Upper lobe of left lung (tissue), 6 donors: ENCODE data around the gene TSPAN17. TPM values are rescaled to one million over a fixed set of nuclear protein-coding genes. Genes with fewer than 3 reads are reported as not detected.

Experiments
- ATAC-seq, 2 donors: fragments of 200-7000 bp; cut with Tn5 transposase; one replicate each; pipeline ENCODE4 v1.9.1; 2022; ENCODE audit warnings: mild to moderate bottlenecking in 2 of 2, moderate library complexity in 2 of 2; ENCODE audit not compliant: low FRiP score in 2 of 2
- DNase-seq, 2 donors: peaks; one replicate each; pipeline ENCODE4 v3.0.0-alpha.2; 2019 to 2020
- H3K27ac ChIP-seq, 4 donors: fragments of 200-600 bp; sonication (generic); one replicate each; pipeline ENCODE4 v1.5.1; 2016 to 2019
- H3K27me3 ChIP-seq, 4 donors: fragments of 200-600 bp; sonication (generic); one replicate each; pipeline ENCODE4 v1.5.1; 2017 to 2019
- H3K36me3 ChIP-seq, 4 donors: fragments of 200-600 bp; sonication (generic); one replicate each; pipeline ENCODE4 v1.5.1; 2016 to 2019
- H3K4me1 ChIP-seq, 4 donors: fragments of 200-600 bp; sonication (generic); one replicate each; pipeline ENCODE4 v1.5.1; 2018 to 2019
- H3K4me3 ChIP-seq, 4 donors: fragments of 200-600 bp; sonication (generic); one replicate each; pipeline ENCODE4 v1.5.1; 2017 to 2019; ENCODE audit warnings: mild to moderate bottlenecking in 2 of 4, moderate library complexity in 1 of 4
- H3K9me3 ChIP-seq, 4 donors: fragments of 200-600 bp; sonication (generic); one replicate each; pipeline ENCODE4 v1.5.1; 2018 to 2019
- CTCF ChIP-seq, 6 experiments: fragments of 450-650 bp in 4 of 6; fragments of 200-600 bp in 2 of 6; sonication (generic) in 2 of 6; IDR thresholded peaks; one replicate each; pipeline ENCODE4 v1.5.1; 2016 to 2019; ENCODE audit warnings: antibody characterized with exemption in 6 of 6
- EP300 ChIP-seq, 4 donors: sonication (generic); formaldehyde crosslinking; IDR thresholded peaks; one replicate each; pipeline ENCODE4 v1.5.1; 2017; ENCODE audit warnings: antibody characterized with exemption in 4 of 4, control low read depth in 2 of 4
- POLR2A ChIP-seq, 4 donors: fragments of 450-650 bp; IDR thresholded peaks; one replicate each; pipeline ENCODE4 v1.5.1; 2016 to 2017; ENCODE audit warnings: antibody characterized with exemption in 4 of 4, mild to moderate bottlenecking in 2 of 4
- POLR2AphosphoS5 ChIP-seq, 2 donors: sonication (generic); formaldehyde crosslinking; IDR thresholded peaks; one replicate each; pipeline ENCODE4 v1.5.1; 2017; ENCODE audit warnings: antibody characterized with exemption in 2 of 2
- WGBS, 2 donors: methylation state at CpG; one replicate each; pipeline ENCODE4 v1.1.5; 2017 to 2018; 5-methylcytosine and 5-hydroxymethylcytosine counted together
- total RNA-seq, 6 donors: library from RNA; depleted of rRNA in 4 of 6; stranded (reverse); fragments of >200 nt in 4 of 6; gene quantifications; one replicate each; pipeline versions ENCODE4 v1.1.0 to v1.2.1, GENCODE V29; 2016 to 2021
- donor health status: DM: no; HTN: no; CAD: no; lungs with moderate emphysema.
- donor health status: DM: no; HTN: yes; CAD: no; lungs with severe emphysema.

Gene TSPAN17
- total RNA-seq, 6 donors from 2014 or later, result 20.1 to 36.8 (median 25.6) TPM

GRCh38 chr5:176664479-176664878 is 17.2 kb downstream of the TSPAN17 start:
- TF ChIP-seq POLR2A (IDR thresholded peaks at IDR 0.05), result no peak
- no peak for TF ChIP-seq POLR2AphosphoS5 (IDR thresholded peaks at IDR 0.05)
- no peak for TF ChIP-seq EP300 (IDR thresholded peaks at IDR 0.05)
- no peak for TF ChIP-seq CTCF (IDR thresholded peaks at IDR 0.05)
- 22 to 33% methylated on average over 6 of the region's 6 CpGs for WGBS, 2 donors
- no peak for ATAC-seq
- H3K27ac ChIP-seq, result no peak overlapping the region
- H3K9me3 ChIP-seq, result no peaks in the 10 kb centered on the region
- DNase-seq, result no peak
- H3K27me3 ChIP-seq, result peaks cover 0 to 4% (median 0%) of the 10 kb centered on the region in 4 donors
- H3K4me3 ChIP-seq, result no peak overlapping the region
- no peaks in the 10 kb centered on the region for H3K36me3 ChIP-seq
- H3K4me1 ChIP-seq, result peaks cover 3 to 7% (median 4%) of the 10 kb centered on the region in 4 donors

- ATAC-seq, result no peak
- no peaks in the 10 kb centered on the region for H3K36me3 ChIP-seq
- WGBS, 2 donors, result 42 to 49% methylated on average over 7 to 9 of the region's 19 CpGs
- H3K27me3 ChIP-seq, result peaks cover 0 to 4% (median 0%) of the 10 kb centered on the region in 4 donors
- H3K4me3 ChIP-seq, result no peak overlapping the region
- TF ChIP-seq EP300 (IDR thresholded peaks at IDR 0.05) (no peak), POLR2AphosphoS5 (IDR thresholded peaks at IDR 0.05) (no peak), CTCF (IDR thresholded peaks at IDR 0.05) (no peak), POLR2A (IDR thresholded peaks at IDR 0.05) (no peak)
- no peak overlapping the region for H3K27ac ChIP-seq
- peaks cover 3 to 7% (median 4%) of the 10 kb centered on the region in 4 donors for H3K4me1 ChIP-seq
- DNase-seq, result no peak
- H3K9me3 ChIP-seq, result no peaks in the 10 kb centered on the region
Observed at GRCh38 chr5:176664886-176665285, 17.6 kb downstream of the TSPAN17 start.

- TF ChIP-seq CTCF (IDR thresholded peaks at IDR 0.05), result no peak
- TF ChIP-seq POLR2A (IDR thresholded peaks at IDR 0.05), result no peak
- no peak for TF ChIP-seq EP300 (IDR thresholded peaks at IDR 0.05)
- Histone ChIP-seq H3K9me3 (no peaks in the 10 kb centered on the region), H3K27me3 (peaks cover 0 to 4% (median 0%) of the 10 kb centered on the region in 4 donors), H3K36me3 (no peaks in the 10 kb centered on the region), H3K4me3 (no peak overlapping the region), H3K27ac (no peak overlapping the region), H3K4me1 (peaks cover 3 to 7% (median 4%) of the 10 kb centered on the region in 4 donors)
- ATAC-seq (no peak), DNase-seq (no peak)
- 81 to 85% methylated on average over 6 of the region's 6 CpGs for WGBS, 2 donors
Observed at GRCh38 chr5:176665517-176665916, 18.2 kb downstream of the TSPAN17 start.

GRCh38 chr5:176667637-176668036 is 20.4 kb downstream of the TSPAN17 start:
- no peak for TF ChIP-seq EP300 (IDR thresholded peaks at IDR 0.05)
- TF ChIP-seq POLR2A (IDR thresholded peaks at IDR 0.05), result no peak
- Histone ChIP-seq H3K4me3 (no peak overlapping the region), H3K9me3 (no peaks in the 10 kb centered on the region), H3K27me3 (peaks cover 0 to 4% (median 0%) of the 10 kb centered on the region in 4 donors), H3K36me3 (no peaks in the 10 kb centered on the region), H3K27ac (no peak overlapping the region), H3K4me1 (no peaks in the 10 kb centered on the region)
- WGBS, 2 donors, result 62 to 73% methylated on average over 5 to 7 of the region's 7 CpGs
- DNase-seq (no peak), ATAC-seq (no peak)

GRCh38 chr5:176670449-176670848 is 23.2 kb downstream of the TSPAN17 start:
- H3K4me3 ChIP-seq, result no peak overlapping the region
- H3K27ac ChIP-seq, result no peak overlapping the region
- no peaks in the 10 kb centered on the region for H3K36me3 ChIP-seq
- TF ChIP-seq POLR2AphosphoS5 (IDR thresholded peaks at IDR 0.05) (no peak), CTCF (IDR thresholded peaks at IDR 0.05) (no peak), POLR2A (IDR thresholded peaks at IDR 0.05) (no peak), EP300 (IDR thresholded peaks at IDR 0.05) (no peak)
- no peaks in the 10 kb centered on the region for H3K27me3 ChIP-seq
- DNase-seq, result no peak
- ATAC-seq, result no peak
- no peaks in the 10 kb centered on the region for H3K4me1 ChIP-seq
- 76 to 79% methylated on average over 8 of the region's 8 CpGs for WGBS, 2 donors
- H3K9me3 ChIP-seq, result no peaks in the 10 kb centered on the region
